Fibroblast of lung (primary cell): ENCODE data around the gene SLC41A1.

Experiments used
- EZH2 ChIP-seq: IDR thresholded peaks from 2 replicates; pipeline ENCODE4 v1.5.1; 2012; ENCODE audit warnings: low read length, control low read depth, mild to moderate bottlenecking; ENCODE audit errors: missing control alignments
- TF ChIP-seq, protein P1 (sequence below), 2 donors: IDR thresholded peaks in 1 of 2; conservative IDR thresholded peaks in 1 of 2; 1 replicate in 1 of 2; 2 replicates in 1 of 2; pipeline ENCODE4 v1.5.1; 2011 to 2012; ENCODE audit warnings: low read length in 2 of 2, control low read depth in 1 of 2, inconsistent platforms in 1 of 2, low read depth in 1 of 2, mild to moderate bottlenecking in 1 of 2

DNA sequence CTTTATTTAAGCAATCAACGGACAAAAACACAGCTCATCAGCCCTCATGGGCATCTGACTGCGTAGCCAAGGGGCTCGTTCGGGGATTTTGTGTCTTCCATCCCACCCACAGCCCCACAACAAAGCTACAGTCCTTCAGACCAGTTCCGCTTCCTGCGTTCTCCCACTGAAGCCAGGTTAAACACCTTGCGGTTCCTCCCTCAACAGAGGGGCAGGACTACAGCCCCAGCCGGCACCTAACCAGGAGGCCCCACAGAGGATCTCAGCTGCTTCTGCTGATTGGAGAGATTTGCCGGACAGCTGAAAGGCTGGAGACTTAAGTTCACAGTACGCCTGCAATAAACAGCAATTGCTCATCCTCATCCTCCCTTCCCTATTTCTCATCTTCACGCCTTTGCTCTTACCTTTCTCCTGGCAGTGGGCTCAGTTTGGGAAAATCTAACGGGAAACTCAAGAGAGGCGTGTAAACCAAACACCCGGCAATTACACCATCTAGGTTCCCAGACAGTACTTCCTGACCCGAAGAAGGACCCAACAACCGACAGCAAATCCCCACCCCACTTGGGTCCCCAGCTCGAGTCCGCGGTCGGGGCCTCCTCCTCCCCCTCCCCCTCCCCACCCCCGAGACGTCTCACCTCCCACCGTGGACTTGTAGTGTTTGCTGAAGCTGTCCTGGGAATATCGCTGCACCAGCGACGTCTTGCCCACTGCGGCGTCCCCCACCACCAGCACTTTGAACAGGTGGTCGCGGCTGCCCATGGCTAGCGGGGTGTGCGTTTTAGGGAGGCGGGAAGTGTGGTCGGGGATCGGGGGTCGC lies 38.6 kb downstream of the SLC41A1 start:
- TF ChIP-seq, protein P1, sequence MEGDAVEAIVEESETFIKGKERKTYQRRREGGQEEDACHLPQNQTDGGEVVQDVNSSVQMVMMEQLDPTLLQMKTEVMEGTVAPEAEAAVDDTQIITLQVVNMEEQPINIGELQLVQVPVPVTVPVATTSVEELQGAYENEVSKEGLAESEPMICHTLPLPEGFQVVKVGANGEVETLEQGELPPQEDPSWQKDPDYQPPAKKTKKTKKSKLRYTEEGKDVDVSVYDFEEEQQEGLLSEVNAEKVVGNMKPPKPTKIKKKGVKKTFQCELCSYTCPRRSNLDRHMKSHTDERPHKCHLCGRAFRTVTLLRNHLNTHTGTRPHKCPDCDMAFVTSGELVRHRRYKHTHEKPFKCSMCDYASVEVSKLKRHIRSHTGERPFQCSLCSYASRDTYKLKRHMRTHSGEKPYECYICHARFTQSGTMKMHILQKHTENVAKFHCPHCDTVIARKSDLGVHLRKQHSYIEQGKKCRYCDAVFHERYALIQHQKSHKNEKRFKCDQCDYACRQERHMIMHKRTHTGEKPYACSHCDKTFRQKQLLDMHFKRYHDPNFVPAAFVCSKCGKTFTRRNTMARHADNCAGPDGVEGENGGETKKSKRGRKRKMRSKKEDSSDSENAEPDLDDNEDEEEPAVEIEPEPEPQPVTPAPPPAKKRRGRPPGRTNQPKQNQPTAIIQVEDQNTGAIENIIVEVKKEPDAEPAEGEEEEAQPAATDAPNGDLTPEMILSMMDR (conservative IDR thresholded peaks at IDR 0.05 in 1 of 2, IDR thresholded peaks at IDR 0.05 in 1 of 2; ENCODE audit: low read depth in 1 of 2, low read length in 2 of 2): no peak
- TF ChIP-seq EZH2: no peak
